Mesothelial cell of epicardium (in vitro differentiated cells): ENCODE measurements around the gene TAC4. TPM values are rescaled to one million over a fixed set of nuclear protein-coding genes. Genes with fewer than 3 reads are reported as not detected.

ENCODE experiments used
- DNase-seq, 2 experiments: peaks; one replicate each; pipeline ENCODE4 v3.0.0; 2021; ENCODE audit warnings: low spot score in 2 of 2; ENCODE audit not compliant: unreplicated experiment in 2 of 2
- H3K27ac Mint-ChIP-seq: 2 replicates; pipeline ENCODE4 v1.8.0; 2021; ENCODE audit warnings: mixed read lengths
- H3K27me3 Mint-ChIP-seq: 2 replicates; pipeline ENCODE4 v1.8.0; 2021; ENCODE audit warnings: low read depth, mixed read lengths
- H3K36me3 Mint-ChIP-seq: 2 replicates; pipeline ENCODE4 v1.8.0; 2021; ENCODE audit warnings: mixed read lengths
- H3K4me1 Mint-ChIP-seq: 2 replicates; pipeline ENCODE4 v1.8.0; 2021; ENCODE audit warnings: mixed read lengths
- H3K4me3 Mint-ChIP-seq: 2 replicates; pipeline ENCODE4 v1.8.0; 2021; ENCODE audit warnings: mild to moderate bottlenecking, moderate library complexity, mixed read lengths
- H3K9me3 Mint-ChIP-seq: 2 replicates; pipeline ENCODE4 v1.8.0; 2021; ENCODE audit warnings: mixed read lengths
- CTCF ChIP-seq: fragments of 200-600 bp; sonication (generic); IDR thresholded peaks from one replicate; pipeline ENCODE4 v1.5.0; 2021; ENCODE audit warnings: antibody characterized with exemption; ENCODE audit not compliant: unreplicated experiment
- total RNA-seq: library from RNA; stranded (reverse); gene quantifications from 3 replicates; pipeline ENCODE4 v1.2.1, GENCODE V29; 2021

The TAC4 gene
- total RNA-seq, 1 donor from 2014 or later = not detected

GRCh38 chr17:49809056-49809455 is 38.8 kb downstream of the TAC4 start:
- Mint-ChIP-seq H3K27ac (no peak overlapping the region), H3K9me3 (no peaks in the 10 kb centered on the region), H3K4me3 (no peak overlapping the region), H3K4me1 (no peaks in the 10 kb centered on the region), H3K27me3 (no peaks in the 10 kb centered on the region), H3K36me3 (peaks cover 32% of the 10 kb centered on the region)
- TF ChIP-seq CTCF = no peak
- DNase-seq = no peak

- Mint-ChIP-seq H3K4me3 (no peak overlapping the region), H3K27me3 (no peaks in the 10 kb centered on the region), H3K9me3 (peaks cover 4% of the 10 kb centered on the region), H3K4me1 (no peaks in the 10 kb centered on the region), H3K36me3 (peaks cover 31% of the 10 kb centered on the region), H3K27ac (no peak overlapping the region)
- DNase-seq = no peak
- TF ChIP-seq CTCF = no peak
Observed at GRCh38 chr17:49798738-49799137, 49.1 kb downstream of the TAC4 start.

- DNase-seq = no peak
- Mint-ChIP-seq H3K27me3 (no peaks in the 10 kb centered on the region), H3K27ac (no peak overlapping the region), H3K4me3 (no peak overlapping the region), H3K4me1 (no peaks in the 10 kb centered on the region), H3K36me3 (peaks cover 32% of the 10 kb centered on the region), H3K9me3 (peaks cover 4% of the 10 kb centered on the region)
- no peak for TF ChIP-seq CTCF
Observed at GRCh38 chr17:49798182-49798581, 49.7 kb downstream of the TAC4 start.

- H3K27ac Mint-ChIP-seq = no peak overlapping the region
- peaks cover 7% of the 10 kb centered on the region for H3K4me1 Mint-ChIP-seq
- no peak for DNase-seq
- TF ChIP-seq CTCF = no peak
- peaks cover 30% of the 10 kb centered on the region for H3K36me3 Mint-ChIP-seq
- H3K9me3 Mint-ChIP-seq = peaks cover 1% of the 10 kb centered on the region
- H3K4me3 Mint-ChIP-seq = no peak overlapping the region
- no peaks in the 10 kb centered on the region for H3K27me3 Mint-ChIP-seq
Observed at GRCh38 chr17:49795372-49795771, 52.5 kb downstream of the TAC4 start.

GRCh38 chr17:49793309-49793708 is 54.6 kb downstream of the TAC4 start:
- no peaks in the 10 kb centered on the region for H3K27me3 Mint-ChIP-seq
- H3K4me1 Mint-ChIP-seq = peaks cover 19% of the 10 kb centered on the region
- no peak for TF ChIP-seq CTCF
- peaks cover 19% of the 10 kb centered on the region for H3K36me3 Mint-ChIP-seq
- H3K27ac Mint-ChIP-seq = no peak overlapping the region
- DNase-seq = no peak
- no peaks in the 10 kb centered on the region for H3K9me3 Mint-ChIP-seq
- H3K4me3 Mint-ChIP-seq = no peak overlapping the region

- Mint-ChIP-seq H3K27ac (peak overlapping the region; percentile 99), H3K36me3 (peaks cover 9% of the 10 kb centered on the region), H3K9me3 (no peaks in the 10 kb centered on the region), H3K4me1 (peaks cover 32% of the 10 kb centered on the region), H3K27me3 (peaks cover 4% of the 10 kb centered on the region), H3K4me3 (peak overlapping the region; percentile 98)
- TF ChIP-seq CTCF = no peak
- DNase-seq = no peak
Observed at GRCh38 chr17:49789243-49789578, 58.7 kb downstream of the TAC4 start.
